GM23338 (cell line): ENCODE measurements around the gene RPN1.

Source experiments
- EZH2 ChIP-seq: fragments of 200-600 bp; sonication (generic); IDR thresholded peaks from one replicate; pipeline ENCODE4 v1.8.0; 2017; ENCODE audit warnings: antibody characterized with exemption, mild to moderate bottlenecking, low read depth; ENCODE audit not compliant: unreplicated experiment
- EZH2phosphoT487 ChIP-seq: fragments of 200-600 bp; sonication (generic); IDR thresholded peaks from one replicate; pipeline ENCODE4 v1.8.1; 2018; ENCODE audit warnings: antibody characterized with exemption; ENCODE audit not compliant: unreplicated experiment
- NANOG ChIP-seq: IDR thresholded peaks from 2 replicates; pipeline ENCODE4 v1.6.1; 2016; ENCODE audit warnings: antibody characterized with exemption, borderline replicate concordance
- POLR2AphosphoS5 ChIP-seq: IDR thresholded peaks from 2 replicates; pipeline ENCODE4 v1.6.1; 2016; ENCODE audit warnings: antibody characterized with exemption, low read depth
- TF ChIP-seq, protein P1 (sequence below), 2 experiments: fragments of 200-600 bp in 1 of 2; sonication (generic) in 1 of 2; conservative IDR thresholded peaks; 2 replicates each; pipeline versions ENCODE4 v1.5.1 to v1.6.1; 2016 to 2017; ENCODE audit warnings: antibody characterized with exemption in 2 of 2, low read depth in 2 of 2, mild to moderate bottlenecking in 2 of 2, moderate library complexity in 1 of 2
- TF ChIP-seq, protein P2 (sequence below): IDR thresholded peaks from one replicate; pipeline ENCODE4 v1.6.1; 2018; ENCODE audit warnings: antibody characterized with exemption; ENCODE audit not compliant: unreplicated experiment

DNA sequence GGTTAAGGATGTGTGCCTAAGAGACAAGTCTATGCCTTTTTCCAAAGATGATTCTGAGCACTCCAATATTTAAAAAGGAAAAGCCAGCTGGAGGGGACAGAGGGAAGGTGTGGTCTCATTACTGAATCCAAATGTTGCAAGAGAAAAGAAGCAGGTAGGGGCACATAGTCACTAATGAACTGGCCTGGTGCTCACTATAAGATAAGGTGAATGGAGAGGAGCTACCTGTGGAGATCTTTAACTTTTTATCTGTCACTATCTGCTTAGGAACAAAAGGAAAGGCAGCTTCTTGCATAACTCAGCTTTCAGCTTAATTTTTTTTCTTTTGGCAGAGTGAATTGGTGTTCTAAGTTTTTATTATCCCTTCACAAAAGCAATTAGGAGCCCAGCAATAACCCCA, 69.1 kb downstream of the RPN1 start:
- TF ChIP-seq, protein P1, sequence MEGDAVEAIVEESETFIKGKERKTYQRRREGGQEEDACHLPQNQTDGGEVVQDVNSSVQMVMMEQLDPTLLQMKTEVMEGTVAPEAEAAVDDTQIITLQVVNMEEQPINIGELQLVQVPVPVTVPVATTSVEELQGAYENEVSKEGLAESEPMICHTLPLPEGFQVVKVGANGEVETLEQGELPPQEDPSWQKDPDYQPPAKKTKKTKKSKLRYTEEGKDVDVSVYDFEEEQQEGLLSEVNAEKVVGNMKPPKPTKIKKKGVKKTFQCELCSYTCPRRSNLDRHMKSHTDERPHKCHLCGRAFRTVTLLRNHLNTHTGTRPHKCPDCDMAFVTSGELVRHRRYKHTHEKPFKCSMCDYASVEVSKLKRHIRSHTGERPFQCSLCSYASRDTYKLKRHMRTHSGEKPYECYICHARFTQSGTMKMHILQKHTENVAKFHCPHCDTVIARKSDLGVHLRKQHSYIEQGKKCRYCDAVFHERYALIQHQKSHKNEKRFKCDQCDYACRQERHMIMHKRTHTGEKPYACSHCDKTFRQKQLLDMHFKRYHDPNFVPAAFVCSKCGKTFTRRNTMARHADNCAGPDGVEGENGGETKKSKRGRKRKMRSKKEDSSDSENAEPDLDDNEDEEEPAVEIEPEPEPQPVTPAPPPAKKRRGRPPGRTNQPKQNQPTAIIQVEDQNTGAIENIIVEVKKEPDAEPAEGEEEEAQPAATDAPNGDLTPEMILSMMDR (conservative IDR thresholded peaks at IDR 0.05; ENCODE audit: low read depth in 2 of 2): no peak
- TF ChIP-seq POLR2AphosphoS5 (no peak), NANOG (no peak), EZH2 (no peak), EZH2phosphoT487 (no peak)
- TF ChIP-seq, protein P2, sequence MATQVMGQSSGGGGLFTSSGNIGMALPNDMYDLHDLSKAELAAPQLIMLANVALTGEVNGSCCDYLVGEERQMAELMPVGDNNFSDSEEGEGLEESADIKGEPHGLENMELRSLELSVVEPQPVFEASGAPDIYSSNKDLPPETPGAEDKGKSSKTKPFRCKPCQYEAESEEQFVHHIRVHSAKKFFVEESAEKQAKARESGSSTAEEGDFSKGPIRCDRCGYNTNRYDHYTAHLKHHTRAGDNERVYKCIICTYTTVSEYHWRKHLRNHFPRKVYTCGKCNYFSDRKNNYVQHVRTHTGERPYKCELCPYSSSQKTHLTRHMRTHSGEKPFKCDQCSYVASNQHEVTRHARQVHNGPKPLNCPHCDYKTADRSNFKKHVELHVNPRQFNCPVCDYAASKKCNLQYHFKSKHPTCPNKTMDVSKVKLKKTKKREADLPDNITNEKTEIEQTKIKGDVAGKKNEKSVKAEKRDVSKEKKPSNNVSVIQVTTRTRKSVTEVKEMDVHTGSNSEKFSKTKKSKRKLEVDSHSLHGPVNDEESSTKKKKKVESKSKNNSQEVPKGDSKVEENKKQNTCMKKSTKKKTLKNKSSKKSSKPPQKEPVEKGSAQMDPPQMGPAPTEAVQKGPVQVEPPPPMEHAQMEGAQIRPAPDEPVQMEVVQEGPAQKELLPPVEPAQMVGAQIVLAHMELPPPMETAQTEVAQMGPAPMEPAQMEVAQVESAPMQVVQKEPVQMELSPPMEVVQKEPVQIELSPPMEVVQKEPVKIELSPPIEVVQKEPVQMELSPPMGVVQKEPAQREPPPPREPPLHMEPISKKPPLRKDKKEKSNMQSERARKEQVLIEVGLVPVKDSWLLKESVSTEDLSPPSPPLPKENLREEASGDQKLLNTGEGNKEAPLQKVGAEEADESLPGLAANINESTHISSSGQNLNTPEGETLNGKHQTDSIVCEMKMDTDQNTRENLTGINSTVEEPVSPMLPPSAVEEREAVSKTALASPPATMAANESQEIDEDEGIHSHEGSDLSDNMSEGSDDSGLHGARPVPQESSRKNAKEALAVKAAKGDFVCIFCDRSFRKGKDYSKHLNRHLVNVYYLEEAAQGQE: no peak
